Activated T-helper 17 cell treated with anti-CD3 and anti-CD28 coated beads, Interleukin-2, amount 50 U/mL, for 72 hours (primary cell): ENCODE measurements around the gene SCARB1. TPM values are rescaled to one million over a fixed set of nuclear protein-coding genes. Genes with fewer than 3 reads are reported as not detected.

Experiments
- ATAC-seq: fragments of 150-1000 bp; cut with Tn5 transposase; replicated peaks from 2 replicates; pipeline ENCODE4 v1.10.0; 2021; ENCODE audit warnings: mild to moderate bottlenecking, moderate library complexity
- H3K27ac Mint-ChIP-seq: one replicate; pipeline ENCODE4 v1.8.0; 2022; ENCODE audit warnings: mixed read lengths
- H3K27me3 Mint-ChIP-seq: one replicate; pipeline ENCODE4 v1.8.0; 2022; ENCODE audit warnings: mixed read lengths
- H3K36me3 Mint-ChIP-seq: one replicate; pipeline ENCODE4 v1.8.0; 2022; ENCODE audit warnings: low read depth, mild to moderate bottlenecking, mixed read lengths
- H3K4me1 Mint-ChIP-seq: one replicate; pipeline ENCODE4 v1.8.0; 2022; ENCODE audit warnings: mixed read lengths
- H3K4me3 Mint-ChIP-seq: one replicate; pipeline ENCODE4 v1.8.0; 2022; ENCODE audit warnings: mild to moderate bottlenecking, mixed read lengths
- H3K9me3 Mint-ChIP-seq: one replicate; pipeline ENCODE4 v1.8.0; 2022; ENCODE audit warnings: mixed read lengths
- total RNA-seq, 2 donors: library from RNA; stranded (reverse); gene quantifications; one replicate each; pipeline ENCODE4 v1.2.3, GENCODE V29; 2022

Gene SCARB1
- total RNA-seq, 2 donors from 2014 or later: 17.9 to 20.9 TPM

- H3K27ac Mint-ChIP-seq: peak overlapping the region; percentile 38
- no peak for ATAC-seq
- H3K27me3 Mint-ChIP-seq: peaks cover 2% of the 10 kb centered on the region
- H3K4me1 Mint-ChIP-seq: no peaks in the 10 kb centered on the region
- no peak overlapping the region for H3K4me3 Mint-ChIP-seq
- no peaks in the 10 kb centered on the region for H3K9me3 Mint-ChIP-seq
- H3K36me3 Mint-ChIP-seq: no peaks in the 10 kb centered on the region
Observed at GRCh38 chr12:124874188-124874587, 10.5 kb upstream of the SCARB1 start.

DNA sequence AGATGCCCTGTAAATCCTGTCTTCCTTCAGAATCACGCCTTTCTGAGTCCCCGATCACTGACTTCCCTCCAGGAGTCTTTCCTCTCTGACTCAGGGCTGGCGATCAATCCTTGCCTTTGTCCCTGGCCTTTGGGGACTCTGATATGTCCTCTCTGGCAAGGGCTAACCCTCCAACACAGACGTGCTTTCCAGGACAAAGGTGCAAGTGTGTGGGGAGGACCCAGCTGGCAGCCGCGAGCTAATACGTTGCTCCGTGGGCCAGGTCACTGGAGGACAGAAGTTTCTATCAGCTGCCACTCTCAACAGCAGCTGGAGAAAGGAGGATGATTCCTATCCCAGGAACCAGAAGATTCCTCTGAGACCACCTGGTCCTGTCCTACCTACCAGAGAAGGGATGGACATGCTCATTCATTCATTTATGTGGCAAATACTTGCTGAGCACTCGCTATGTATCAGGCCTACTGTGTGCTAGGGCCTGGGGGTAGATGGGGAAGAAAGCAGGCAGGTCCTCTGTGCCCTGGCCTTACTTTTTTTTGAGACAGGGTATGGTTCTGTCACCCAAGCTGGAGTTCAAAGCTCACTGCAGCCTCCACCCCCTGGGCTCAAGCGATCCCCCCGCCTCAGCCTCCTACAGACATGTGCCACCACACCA, 8.5 kb upstream of the SCARB1 start:
- H3K9me3 Mint-ChIP-seq: no peaks in the 10 kb centered on the region
- H3K36me3 Mint-ChIP-seq: no peaks in the 10 kb centered on the region
- H3K27me3 Mint-ChIP-seq: peaks cover 8% of the 10 kb centered on the region
- no peak for ATAC-seq
- no peaks in the 10 kb centered on the region for H3K4me1 Mint-ChIP-seq
- no peak overlapping the region for H3K27ac Mint-ChIP-seq
- H3K4me3 Mint-ChIP-seq: no peak overlapping the region

DNA sequence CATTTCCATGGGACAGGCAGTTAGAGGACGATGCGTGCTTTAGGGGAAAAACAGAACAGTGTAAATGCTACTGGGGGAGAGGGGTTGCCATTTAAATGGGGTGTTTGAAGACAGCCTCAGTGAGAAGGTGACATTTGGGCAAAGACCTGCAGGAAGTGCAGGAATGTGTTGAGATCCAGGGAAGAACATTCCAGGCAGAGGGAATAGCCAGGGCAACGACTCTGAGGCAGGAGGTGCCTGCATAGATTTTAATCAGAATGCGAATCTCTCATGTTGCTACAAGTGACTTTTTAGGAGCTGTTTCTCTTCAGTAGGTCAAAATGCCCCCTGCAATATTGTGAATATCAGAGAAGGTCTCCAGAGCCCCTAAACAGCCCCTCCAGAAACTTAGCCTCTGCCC, 7.6 kb upstream of the SCARB1 start:
- no peak for ATAC-seq
- Mint-ChIP-seq H3K4me3 (no peak overlapping the region), H3K36me3 (no peaks in the 10 kb centered on the region), H3K27ac (no peak overlapping the region), H3K4me1 (no peaks in the 10 kb centered on the region), H3K27me3 (peaks cover 8% of the 10 kb centered on the region), H3K9me3 (no peaks in the 10 kb centered on the region)

DNA sequence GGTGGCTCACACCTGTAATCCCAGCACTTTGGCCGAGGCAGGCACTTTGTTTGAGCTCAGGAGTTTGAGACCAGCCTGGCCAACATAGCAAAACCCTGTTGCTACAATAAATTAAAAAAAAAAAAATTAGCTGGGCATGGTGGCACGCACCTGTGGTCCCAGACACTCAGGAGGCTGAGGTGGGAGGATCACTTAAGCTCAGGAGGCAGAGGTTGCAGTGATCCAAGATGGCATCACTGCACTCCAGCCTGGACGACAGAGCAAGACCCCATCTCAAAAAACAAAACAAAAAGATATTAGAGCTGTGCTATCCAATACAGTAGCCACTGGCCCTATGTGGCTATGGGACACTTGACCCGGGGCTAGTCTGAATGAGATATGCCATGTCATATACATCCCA, 6.9 kb upstream of the SCARB1 start:
- H3K4me1 Mint-ChIP-seq: no peaks in the 10 kb centered on the region
- ATAC-seq: no peak
- no peak overlapping the region for H3K27ac Mint-ChIP-seq

DNA sequence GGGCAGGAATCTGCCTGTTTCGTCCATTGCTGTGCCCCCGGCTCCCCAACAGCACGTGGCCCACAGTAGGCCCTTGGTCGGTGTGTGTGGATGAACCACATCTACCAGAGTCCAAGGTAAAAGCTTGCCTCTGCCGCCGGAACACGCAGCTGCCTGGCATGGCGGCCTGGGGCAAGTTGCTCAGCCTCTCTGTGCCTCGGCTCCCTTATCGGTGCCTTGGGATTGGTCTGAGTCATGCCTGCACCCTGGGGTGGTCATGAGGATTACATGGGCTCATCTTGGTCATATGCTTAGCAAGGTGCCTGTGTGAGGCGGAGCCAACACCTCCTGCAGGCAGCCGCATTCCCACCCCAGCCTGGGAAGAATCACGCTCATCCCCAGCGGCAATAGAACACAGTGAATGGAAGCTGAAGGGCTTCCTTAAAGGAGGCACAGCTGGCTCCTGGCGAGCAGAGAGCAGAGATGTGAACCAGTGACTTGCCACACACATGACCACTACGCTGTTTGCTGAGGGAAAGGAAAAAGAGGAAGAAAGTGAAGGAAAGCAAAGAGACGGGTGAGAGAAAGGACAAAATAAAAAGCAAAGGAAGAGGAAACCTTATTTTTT, 5.5 kb upstream of the SCARB1 start:
- no peaks in the 10 kb centered on the region for H3K9me3 Mint-ChIP-seq
- no peak overlapping the region for H3K4me3 Mint-ChIP-seq
- ATAC-seq: peak; percentile 18
- no peaks in the 10 kb centered on the region for H3K4me1 Mint-ChIP-seq
- peaks cover 8% of the 10 kb centered on the region for H3K27me3 Mint-ChIP-seq
- no peak overlapping the region for H3K27ac Mint-ChIP-seq
- H3K36me3 Mint-ChIP-seq: no peaks in the 10 kb centered on the region

More for the DNA sequence above, 6.9 kb upstream of the SCARB1 start:
- Mint-ChIP-seq H3K36me3 (no peaks in the 10 kb centered on the region), H3K27me3 (peaks cover 8% of the 10 kb centered on the region), H3K9me3 (no peaks in the 10 kb centered on the region), H3K4me3 (no peak overlapping the region)

GRCh38 chr12:124868252-124869058, 4.8 kb upstream of the SCARB1 start:
- no peak overlapping the region for H3K27ac Mint-ChIP-seq
- ATAC-seq: no peak
- H3K36me3 Mint-ChIP-seq: no peaks in the 10 kb centered on the region
- H3K27me3 Mint-ChIP-seq: peaks cover 8% of the 10 kb centered on the region
- H3K9me3 Mint-ChIP-seq: no peaks in the 10 kb centered on the region
- no peaks in the 10 kb centered on the region for H3K4me1 Mint-ChIP-seq
- no peak overlapping the region for H3K4me3 Mint-ChIP-seq

GRCh38 chr12:124867401-124867930, 3.8 kb upstream of the SCARB1 start:
- no peak overlapping the region for H3K4me3 Mint-ChIP-seq
- no peaks in the 10 kb centered on the region for H3K4me1 Mint-ChIP-seq
- no peaks in the 10 kb centered on the region for H3K36me3 Mint-ChIP-seq
- H3K9me3 Mint-ChIP-seq: no peaks in the 10 kb centered on the region
- ATAC-seq: no peak
- peaks cover 8% of the 10 kb centered on the region for H3K27me3 Mint-ChIP-seq
- no peak overlapping the region for H3K27ac Mint-ChIP-seq

DNA sequence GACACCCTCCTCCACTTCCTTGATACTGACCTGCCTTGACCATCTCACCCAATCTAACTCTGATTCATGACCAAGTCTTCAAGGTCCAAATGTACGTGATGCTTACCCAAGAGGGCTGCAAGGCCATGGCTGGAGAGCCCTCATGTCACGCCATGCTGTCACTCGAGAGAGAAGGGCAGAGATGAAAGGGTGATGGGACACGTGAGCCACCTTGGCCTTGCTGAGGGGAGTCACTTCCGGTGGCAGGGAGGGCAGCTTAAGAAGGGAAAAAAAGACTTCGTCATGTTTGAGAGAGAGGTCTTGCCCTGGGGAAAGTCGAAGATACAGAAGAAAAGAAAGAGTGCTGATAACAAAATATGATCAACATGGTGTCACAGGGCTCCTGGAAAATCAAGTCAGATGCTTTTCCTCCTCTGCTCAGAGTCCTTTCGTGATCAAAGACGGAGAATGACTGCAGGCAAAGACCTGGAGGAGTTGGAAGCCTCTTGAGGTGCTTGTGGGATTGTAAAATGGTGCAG, 3.3 kb upstream of the SCARB1 start:
- Mint-ChIP-seq H3K9me3 (no peaks in the 10 kb centered on the region), H3K4me3 (no peak overlapping the region), H3K27ac (no peak overlapping the region), H3K36me3 (no peaks in the 10 kb centered on the region), H3K4me1 (no peaks in the 10 kb centered on the region), H3K27me3 (peaks cover 8% of the 10 kb centered on the region)
- no peak for ATAC-seq

- Mint-ChIP-seq H3K4me3 (no peak overlapping the region), H3K4me1 (no peaks in the 10 kb centered on the region), H3K27ac (no peak overlapping the region), H3K36me3 (no peaks in the 10 kb centered on the region), H3K27me3 (peaks cover 8% of the 10 kb centered on the region), H3K9me3 (no peaks in the 10 kb centered on the region)
- no peak for ATAC-seq
Observed at GRCh38 chr12:124866195-124866882, 2.7 kb upstream of the SCARB1 start.

GRCh38 chr12:124865728-124866127, 2.1 kb upstream of the SCARB1 start:
- ATAC-seq: no peak
- H3K9me3 Mint-ChIP-seq: no peaks in the 10 kb centered on the region
- H3K4me1 Mint-ChIP-seq: no peaks in the 10 kb centered on the region
- H3K36me3 Mint-ChIP-seq: no peaks in the 10 kb centered on the region
- peaks cover 8% of the 10 kb centered on the region for H3K27me3 Mint-ChIP-seq
- no peak overlapping the region for H3K4me3 Mint-ChIP-seq
- H3K27ac Mint-ChIP-seq: no peak overlapping the region

DNA sequence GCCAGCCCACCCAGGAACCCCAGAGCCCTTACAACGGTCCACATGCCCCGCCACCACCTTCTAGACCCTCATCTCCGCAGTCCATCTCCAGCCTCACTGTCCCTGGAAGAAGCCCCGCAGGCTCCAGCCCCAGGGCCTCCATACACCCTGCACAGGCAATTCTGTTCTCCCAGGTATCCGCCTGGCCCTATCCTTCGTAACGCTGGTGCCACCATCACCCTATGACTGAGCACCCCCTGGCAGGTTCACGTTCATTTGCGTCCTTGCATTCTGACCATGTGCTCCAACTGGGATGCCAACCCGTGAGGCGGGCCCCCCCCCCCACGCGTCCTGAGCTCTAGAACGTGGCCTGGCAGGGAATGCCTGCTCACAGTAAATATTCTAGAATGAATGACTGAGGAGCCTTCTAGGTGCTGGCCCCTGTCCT, 675 bp upstream of the SCARB1 start:
- no peaks in the 10 kb centered on the region for H3K36me3 Mint-ChIP-seq
- peak overlapping the region; percentile 73 for H3K4me3 Mint-ChIP-seq
- no peaks in the 10 kb centered on the region for H3K4me1 Mint-ChIP-seq
- H3K27me3 Mint-ChIP-seq: peaks cover 7% of the 10 kb centered on the region
- no peak for ATAC-seq
- peak overlapping the region; percentile 82 for H3K27ac Mint-ChIP-seq
- H3K9me3 Mint-ChIP-seq: no peaks in the 10 kb centered on the region

GRCh38 chr12:124862768-124863415, 772 bp downstream of the SCARB1 start:
- Mint-ChIP-seq H3K27ac (no peak overlapping the region), H3K27me3 (no peaks in the 10 kb centered on the region), H3K4me1 (no peaks in the 10 kb centered on the region), H3K9me3 (no peaks in the 10 kb centered on the region), H3K4me3 (peak overlapping the region; percentile 73), H3K36me3 (no peaks in the 10 kb centered on the region)
- ATAC-seq: peak; percentile 15

DNA sequence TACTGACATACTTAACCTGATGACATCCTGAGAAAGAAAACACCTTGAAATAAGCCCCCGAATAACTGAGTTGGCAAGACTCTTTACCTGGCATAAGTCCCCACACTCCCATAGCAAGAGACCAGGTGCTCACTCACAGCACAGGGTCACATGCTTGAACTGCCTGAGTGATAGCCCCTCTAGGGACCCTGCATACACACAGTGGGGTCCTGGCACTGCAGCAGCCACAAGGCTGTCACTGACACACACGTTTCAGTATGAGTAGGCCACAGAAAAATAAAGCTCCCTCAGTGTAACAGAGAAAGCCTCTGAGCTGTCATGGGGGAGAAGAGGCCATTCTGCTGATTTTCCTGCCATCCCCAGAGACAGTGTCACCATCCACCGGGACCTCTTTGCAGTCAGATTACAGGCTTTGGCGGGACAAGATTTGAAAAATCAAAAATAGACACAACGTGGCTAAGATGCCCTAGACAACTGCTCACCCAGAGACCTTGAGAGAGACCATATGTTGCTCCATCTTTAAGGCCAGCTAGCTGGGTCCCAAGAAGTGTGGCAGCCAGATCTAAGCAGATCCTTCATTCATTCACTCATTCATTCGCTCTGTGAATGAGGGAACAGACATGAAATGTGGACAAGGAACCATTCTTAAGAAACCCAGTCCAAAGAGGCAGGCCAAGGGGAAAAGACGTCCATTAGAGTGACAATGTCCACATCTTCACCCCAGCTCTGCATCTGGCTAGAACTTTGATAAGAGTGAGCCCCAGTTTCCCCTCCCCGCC, 1.6 kb downstream of the SCARB1 start:
- Mint-ChIP-seq H3K27ac (peak overlapping the region; percentile 28), H3K27me3 (no peaks in the 10 kb centered on the region), H3K4me1 (no peaks in the 10 kb centered on the region), H3K4me3 (peak overlapping the region; percentile 73), H3K9me3 (no peaks in the 10 kb centered on the region), H3K36me3 (no peaks in the 10 kb centered on the region)
- peak; percentile 22 for ATAC-seq
